Small intestine (tissue), 7 donors: ENCODE results near the gene DNAH9. TPM values are rescaled to one million over a fixed set of nuclear protein-coding genes. Genes with fewer than 3 reads are reported as not detected.

Experiments used
- DNase-seq, 2 donors: peaks; one replicate each; pipeline versions ENCODE4 v3.0.0 to v3.0.0-alpha.2; 2013
- FAIRE-seq: peaks from 2 replicates; lab custom pipeline; 2012; peaks lifted over from hg19 to GRCh38; lab: Jason Lieb, UNC
- H3K27ac ChIP-seq, 3 donors: one replicate each; pipeline ENCODE4 v1.5.1; 2013; ENCODE audit warnings: low read length in 2 of 3, mild to moderate bottlenecking in 2 of 3, control low read depth in 1 of 3, inconsistent platforms in 1 of 3, low read depth in 1 of 3, moderate library complexity in 1 of 3
- H3K27me3 ChIP-seq, 3 donors: one replicate each; pipeline ENCODE4 v1.6.1; 2013; ENCODE audit warnings: low read length in 3 of 3, inconsistent platforms in 1 of 3; ENCODE audit not compliant: control insufficient read depth in 3 of 3, insufficient read depth in 3 of 3
- H3K36me3 ChIP-seq, 3 donors: one replicate each; pipeline ENCODE4 v1.6.1; 2013; ENCODE audit warnings: low read length in 3 of 3, inconsistent platforms in 1 of 3, low read depth in 1 of 3, mild to moderate bottlenecking in 1 of 3, moderate library complexity in 1 of 3; ENCODE audit not compliant: control insufficient read depth in 3 of 3, insufficient read depth in 2 of 3
- H3K4me1 ChIP-seq, 3 donors: one replicate each; pipeline ENCODE4 v1.6.1; 2013; ENCODE audit warnings: low read length in 2 of 3, inconsistent platforms in 1 of 3, low read depth in 1 of 3, mild to moderate bottlenecking in 1 of 3, moderate library complexity in 1 of 3; ENCODE audit not compliant: control insufficient read depth in 3 of 3, insufficient read depth in 2 of 3
- H3K4me3 ChIP-seq, 3 donors: one replicate each; pipeline ENCODE4 v1.5.1; 2013; ENCODE audit warnings: low read length in 3 of 3, control low read depth in 1 of 3, inconsistent platforms in 1 of 3, low read depth in 1 of 3, mild to moderate bottlenecking in 1 of 3, moderate library complexity in 1 of 3
- H3K9me3 ChIP-seq, 2 donors: one replicate each; pipeline ENCODE4 v1.6.1; 2013; ENCODE audit warnings: low read depth in 1 of 2, low read length in 1 of 2; ENCODE audit not compliant: control insufficient read depth in 2 of 2, insufficient read depth in 1 of 2
- WGBS, 3 donors: extraction: QIAGEN DNeasy Blood & Tissue Kit; methylation state at CpG; one replicate each; pipeline ENCODE4 v1.1.7; 2013; 5-methylcytosine and 5-hydroxymethylcytosine counted together
- polyA plus RNA-seq, 4 donors: library from polyadenylated mRNA; stranded (reverse) in 3 of 4; unstranded in 1 of 4; fragments of 200-250 nt in 3 of 4; fragments of 120-200 nt in 1 of 4; gene quantifications; one replicate each; pipeline versions ENCODE4 v1.2.1 to v1.2.3, GENCODE V29; 2013
- donor health status: healthy with polysubstance abuse.
- donor health status: control.
- donor health status: control.
- donor health status: Bipolar disorder and iron deficiency.
- donor health status: healthy.

The DNAH9 gene
- polyA plus RNA-seq, 4 donors, result 0.07 to 0.24 TPM; not detected in 2

DNA sequence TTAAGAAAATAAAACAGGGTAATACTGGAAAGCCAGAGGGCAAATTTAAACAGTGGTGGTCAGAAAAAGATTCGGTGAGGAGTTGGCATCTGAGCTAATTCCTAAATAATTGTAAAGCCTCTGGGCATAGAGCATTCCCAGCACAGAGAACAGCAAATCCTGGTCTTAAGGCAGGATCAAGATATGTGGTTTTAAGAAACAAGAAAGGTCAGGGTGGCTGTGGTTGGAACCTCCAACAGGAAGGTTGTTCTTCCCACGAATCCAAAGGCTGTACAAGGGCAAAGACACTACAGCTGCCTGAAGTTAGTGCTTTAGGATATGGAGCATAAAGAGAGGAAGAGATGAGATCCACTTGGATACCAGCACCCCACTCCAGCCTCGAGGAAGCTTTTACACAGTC, 284.4 kb downstream of the DNAH9 start:
- FAIRE-seq (no peak), DNase-seq (no peak)
- Histone ChIP-seq H3K4me3 (no peak overlapping the region), H3K9me3 (no peaks in the 10 kb centered on the region), H3K36me3 (no peaks in the 10 kb centered on the region), H3K4me1 (no peaks in the 10 kb centered on the region), H3K27ac (no peak overlapping the region), H3K27me3 (no peaks in the 10 kb centered on the region)
- 44 to 61% (median 47%) methylated on average over 3 of the region's 3 CpGs for WGBS, 3 donors

DNA sequence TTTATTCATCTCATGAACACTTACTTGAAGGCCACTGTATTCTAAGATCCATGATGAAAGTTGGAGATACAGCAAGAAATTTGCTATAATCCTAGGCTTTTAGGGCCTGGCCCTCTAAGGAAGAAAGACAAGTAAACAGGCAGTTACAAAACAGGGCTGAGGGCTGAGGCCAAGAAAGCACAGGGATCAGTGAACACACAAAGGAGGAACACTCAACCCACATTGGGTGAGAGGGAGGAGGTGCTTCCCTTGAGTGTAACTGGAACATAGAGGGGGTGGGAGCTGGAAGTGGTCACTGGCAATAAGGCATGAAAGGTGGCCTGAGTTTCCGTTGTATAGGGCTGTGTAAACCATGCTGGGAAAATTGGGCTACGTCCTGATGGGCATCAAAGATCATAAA, 286.8 kb downstream of the DNAH9 start:
- DNase-seq (no peak), FAIRE-seq (no peak)
- Histone ChIP-seq H3K9me3 (no peaks in the 10 kb centered on the region), H3K4me3 (no peak overlapping the region), H3K36me3 (no peaks in the 10 kb centered on the region), H3K27ac (no peak overlapping the region), H3K4me1 (no peaks in the 10 kb centered on the region), H3K27me3 (no peaks in the 10 kb centered on the region)
- WGBS, 3 donors, result 62 to 82% (median 66%) methylated on average over 2 of the region's 2 CpGs

DNA sequence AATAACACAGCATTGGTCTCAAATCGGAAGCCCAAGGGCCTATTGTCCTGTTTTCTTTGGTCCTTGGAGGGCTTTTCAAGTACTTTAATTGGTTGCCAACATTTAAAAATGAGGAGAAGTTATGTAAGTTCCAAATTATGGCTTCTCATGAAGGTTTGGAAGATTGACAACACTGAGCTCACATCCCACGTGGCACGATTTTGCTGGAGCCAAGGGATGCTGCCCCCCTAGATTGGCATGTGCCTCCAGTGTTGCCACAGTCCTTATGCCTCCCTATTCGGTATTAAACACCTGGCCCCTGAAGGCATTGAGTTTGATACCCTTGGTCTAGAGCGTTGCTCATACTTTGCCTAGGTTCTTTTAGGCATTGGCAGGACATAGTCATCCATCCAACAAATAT, 291.0 kb downstream of the DNAH9 start:
- Histone ChIP-seq H3K9me3 (no peaks in the 10 kb centered on the region), H3K27me3 (no peaks in the 10 kb centered on the region), H3K27ac (no peak overlapping the region), H3K4me1 (no peaks in the 10 kb centered on the region), H3K4me3 (no peak overlapping the region), H3K36me3 (no peaks in the 10 kb centered on the region)
- FAIRE-seq, result no peak
- DNase-seq, result no peak
- 78 to 83% (median 78%) methylated on average over 5 of the region's 5 CpGs for WGBS, 3 donors

DNA sequence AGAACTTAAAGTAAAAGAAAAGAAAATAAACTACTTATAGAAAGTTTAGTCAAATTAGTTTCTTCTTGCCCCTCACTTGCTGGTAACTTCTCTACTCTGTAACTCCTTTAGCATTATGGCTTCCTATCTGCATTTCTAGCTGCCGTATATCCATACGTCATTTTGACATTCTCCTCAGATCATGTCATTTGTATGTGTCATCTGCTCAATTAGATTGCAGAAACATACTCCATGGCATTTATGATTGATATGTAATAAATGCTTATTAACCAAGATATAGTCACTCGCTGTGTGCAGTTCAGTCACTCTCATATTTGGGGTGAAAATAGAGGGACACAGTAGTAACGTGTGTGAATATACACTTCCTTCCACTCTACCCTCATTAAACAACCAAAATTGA, 295.6 kb downstream of the DNAH9 start:
- no peaks in the 10 kb centered on the region for H3K4me1 ChIP-seq
- DNase-seq, result no peak
- FAIRE-seq, result no peak
- H3K9me3 ChIP-seq, result no peaks in the 10 kb centered on the region
- no peak overlapping the region for H3K27ac ChIP-seq
- no peaks in the 10 kb centered on the region for H3K27me3 ChIP-seq
- no peak overlapping the region for H3K4me3 ChIP-seq
- no peaks in the 10 kb centered on the region for H3K36me3 ChIP-seq
- 78 to 91% (median 84%) methylated on average over 4 of the region's 4 CpGs for WGBS, 3 donors

GRCh38 chr17:11896199-11896598, 297.9 kb downstream of the DNAH9 start:
- no peak overlapping the region for H3K27ac ChIP-seq
- H3K27me3 ChIP-seq, result no peaks in the 10 kb centered on the region
- no peak overlapping the region for H3K4me3 ChIP-seq
- H3K36me3 ChIP-seq, result no peaks in the 10 kb centered on the region
- DNase-seq, result no peak
- WGBS, 3 donors, result 81 to 92% (median 91%) methylated on average over 1 of the region's 1 CpG
- no peak for FAIRE-seq
- no peaks in the 10 kb centered on the region for H3K9me3 ChIP-seq
- no peaks in the 10 kb centered on the region for H3K4me1 ChIP-seq

DNA sequence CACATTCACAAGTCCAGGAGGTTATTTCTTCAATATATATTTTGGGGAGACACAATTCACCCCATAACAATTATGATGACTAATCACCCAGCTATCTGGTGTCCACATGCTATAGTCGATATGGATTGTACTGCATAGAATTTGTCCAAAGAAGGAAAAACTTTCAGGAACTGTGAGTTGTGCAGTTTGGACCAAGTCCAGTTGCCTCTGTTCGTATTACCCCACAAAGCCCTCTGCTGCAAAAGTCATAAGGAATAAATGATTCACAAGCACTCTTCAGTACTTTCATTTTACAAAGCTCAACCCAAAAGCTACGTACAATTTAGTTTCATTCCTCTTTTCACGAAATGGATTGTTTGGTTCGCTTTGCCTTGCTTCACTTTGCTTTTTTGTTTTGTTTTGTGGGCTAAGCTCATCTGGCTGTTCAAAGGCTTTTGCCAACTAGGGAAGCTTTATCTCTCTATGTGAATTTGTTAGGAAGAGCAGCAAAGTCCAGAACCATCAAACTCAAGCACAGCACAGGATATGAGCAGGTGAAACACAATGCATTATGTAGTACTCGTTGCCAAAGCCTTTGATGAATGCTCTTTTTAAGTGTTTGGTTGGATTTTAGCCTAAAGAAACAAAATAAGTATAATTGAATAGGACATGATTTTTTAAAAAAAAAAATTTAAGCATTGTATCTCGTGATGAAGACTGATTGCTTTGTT, 300.4 kb downstream of the DNAH9 start:
- no peaks in the 10 kb centered on the region for H3K9me3 ChIP-seq
- no peak for DNase-seq
- H3K27me3 ChIP-seq, result no peaks in the 10 kb centered on the region
- 59 to 70% (median 63%) methylated on average over 7 of the region's 7 CpGs for WGBS, 3 donors
- H3K27ac ChIP-seq, result no peak overlapping the region
- no peak for FAIRE-seq
- no peaks in the 10 kb centered on the region for H3K4me1 ChIP-seq
- no peak overlapping the region for H3K4me3 ChIP-seq
- no peaks in the 10 kb centered on the region for H3K36me3 ChIP-seq

DNA sequence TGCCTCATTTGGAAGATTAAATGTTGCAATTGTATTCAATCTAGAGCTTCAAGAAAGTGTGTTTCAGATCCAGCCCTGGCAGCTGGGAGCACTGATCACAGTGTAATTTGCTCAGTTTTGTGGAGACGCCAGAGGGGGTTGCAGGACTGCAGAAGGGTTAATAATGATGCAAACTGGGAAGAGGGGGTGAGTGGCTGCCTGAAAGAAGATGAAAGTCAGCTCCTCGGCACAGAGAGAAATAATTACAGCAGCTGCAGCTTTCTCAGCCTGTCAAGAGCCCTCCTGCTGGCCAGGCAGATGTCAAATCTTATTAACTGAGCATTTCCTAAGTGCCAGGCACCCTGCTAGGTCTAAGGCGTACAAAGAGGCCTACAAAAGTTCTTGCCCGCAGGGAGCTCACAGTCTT, 301.3 kb downstream of the DNAH9 start:
- Histone ChIP-seq H3K27me3 (no peaks in the 10 kb centered on the region), H3K27ac (no peak overlapping the region), H3K4me1 (no peaks in the 10 kb centered on the region), H3K36me3 (no peaks in the 10 kb centered on the region), H3K4me3 (no peak overlapping the region), H3K9me3 (no peaks in the 10 kb centered on the region)
- WGBS, 3 donors, result 47 to 61% (median 58%) methylated on average over 4 of the region's 4 CpGs
- FAIRE-seq, result no peak
- DNase-seq, result no peak

GRCh38 chr17:11900041-11900476, 301.8 kb downstream of the DNAH9 start:
- no peaks in the 10 kb centered on the region for H3K27me3 ChIP-seq
- H3K4me1 ChIP-seq, result no peaks in the 10 kb centered on the region
- no peaks in the 10 kb centered on the region for H3K9me3 ChIP-seq
- H3K27ac ChIP-seq, result no peak overlapping the region
- WGBS, 3 donors, result 35 to 54% (median 40%) methylated on average over 6 of the region's 6 CpGs
- no peaks in the 10 kb centered on the region for H3K36me3 ChIP-seq
- DNase-seq, result no peak
- FAIRE-seq, result no peak
- no peak overlapping the region for H3K4me3 ChIP-seq

GRCh38 chr17:11900655-11901054, 302.4 kb downstream of the DNAH9 start:
- FAIRE-seq, result no peak
- 75 to 81% (median 81%) methylated on average over 3 of the region's 3 CpGs for WGBS, 3 donors
- no peak overlapping the region for H3K27ac ChIP-seq

More at GRCh38 chr17:11900655-11901054, 302.4 kb downstream of the DNAH9 start:
- H3K4me1 ChIP-seq, result no peaks in the 10 kb centered on the region
- DNase-seq, result no peak
- H3K4me3 ChIP-seq, result no peak overlapping the region
- no peaks in the 10 kb centered on the region for H3K9me3 ChIP-seq
- H3K27me3 ChIP-seq, result no peaks in the 10 kb centered on the region
- H3K36me3 ChIP-seq, result no peaks in the 10 kb centered on the region
